ENCODE data around the gene PIEZO1. TPM values are rescaled to one million over a fixed set of nuclear protein-coding genes. Genes with fewer than 3 reads are reported as not detected.

Gene PIEZO1
- polyA plus RNA-seq, 4 donors = 25.6 to 46.9 (median 36.0) TPM

DNA sequence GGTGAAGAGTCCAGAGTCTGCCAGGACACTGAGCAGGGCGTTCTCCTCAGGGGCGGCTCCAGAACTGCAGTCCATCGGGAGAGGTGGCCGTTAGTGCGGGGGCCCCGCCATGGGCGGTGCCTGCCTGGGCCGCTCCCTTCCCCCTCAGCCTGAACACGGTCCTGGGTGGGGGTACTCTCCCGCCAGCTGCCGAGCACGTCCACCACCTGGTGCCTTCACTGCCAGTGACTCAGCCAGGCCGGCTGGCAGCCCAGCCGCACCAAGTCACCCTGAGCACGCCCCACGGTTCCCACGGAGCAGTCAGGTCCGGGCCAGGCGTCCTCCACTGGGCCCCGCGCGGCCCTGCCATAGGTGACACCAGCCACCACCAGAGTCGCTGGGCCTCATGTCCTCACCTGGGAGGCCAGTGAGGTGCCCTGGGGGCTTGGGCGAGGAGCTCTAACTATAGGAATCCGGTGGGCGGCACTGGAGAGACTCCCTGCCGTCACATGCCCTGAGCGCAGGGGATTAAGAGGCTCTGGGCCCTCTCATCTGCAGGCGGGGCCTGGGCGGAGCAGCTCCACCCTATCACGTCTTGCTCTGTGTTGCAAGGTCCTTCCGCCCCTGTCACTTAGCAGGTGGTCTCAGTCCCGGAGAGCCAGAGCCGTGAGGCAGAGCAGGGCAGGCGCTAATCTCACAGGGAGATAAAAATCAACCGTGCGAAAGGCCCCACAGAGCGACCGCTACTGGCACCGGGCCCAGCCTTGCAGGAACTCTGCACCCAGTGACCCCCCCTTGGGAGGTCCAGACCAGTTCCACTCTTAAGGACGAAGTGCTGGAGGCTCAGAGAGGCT lies 14.3 kb downstream of the PIEZO1 start:
- peak in 3 of 4 donors; percentile 63 to 78 (median 75) for DNase-seq (ENCODE audit: low read depth in 4 of 4, low spot score in 3 of 4)

DNA sequence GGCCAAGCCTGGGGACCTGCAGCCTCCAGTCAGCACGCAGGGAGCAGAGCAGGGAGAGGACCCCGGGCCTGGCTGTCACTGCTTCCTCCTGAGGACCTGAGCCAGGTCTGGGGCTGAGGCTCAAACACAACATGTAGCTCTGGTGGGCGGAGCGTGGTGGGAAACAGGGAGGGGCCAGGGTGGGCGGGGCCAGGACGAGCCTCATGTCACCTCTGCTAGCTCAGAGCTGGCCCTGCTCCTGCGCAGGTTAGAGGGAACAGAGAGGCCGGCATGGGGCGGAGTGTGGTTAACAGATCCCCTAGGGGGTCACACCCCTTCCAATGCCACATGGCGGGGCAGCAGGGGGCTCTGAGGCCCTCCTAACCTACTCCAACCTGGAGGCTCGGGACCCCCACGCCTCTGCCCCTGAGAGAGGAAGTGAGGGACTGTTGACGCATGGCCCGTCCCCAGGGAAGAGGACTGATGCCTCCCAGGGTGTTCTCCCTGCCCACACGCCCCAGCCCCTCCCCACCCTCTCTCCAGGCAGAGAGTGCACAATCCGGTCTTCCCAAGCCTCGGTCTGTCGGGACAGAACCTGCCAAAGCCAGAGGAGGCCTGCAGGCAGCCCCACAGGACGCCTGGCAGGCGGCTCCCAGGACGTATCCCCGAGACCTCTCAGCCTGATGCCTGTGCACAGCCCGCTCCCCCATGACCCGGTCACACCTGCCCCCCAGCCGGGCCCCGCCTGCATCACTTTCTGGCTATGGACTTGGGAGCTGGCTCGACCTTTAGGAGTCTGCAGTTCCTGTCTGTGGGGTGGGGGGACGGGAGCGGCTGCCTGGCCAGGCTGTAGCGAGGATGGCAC lies 15.2 kb downstream of the PIEZO1 start:
- no peak for DNase-seq (ENCODE audit: low read depth in 4 of 4, low spot score in 3 of 4)

- DNase-seq (ENCODE audit: low read depth in 4 of 4, low spot score in 3 of 4) = no peak
Measured at GRCh38 chr16:88768071-88768783, 16.8 kb downstream of the PIEZO1 start.

DNA sequence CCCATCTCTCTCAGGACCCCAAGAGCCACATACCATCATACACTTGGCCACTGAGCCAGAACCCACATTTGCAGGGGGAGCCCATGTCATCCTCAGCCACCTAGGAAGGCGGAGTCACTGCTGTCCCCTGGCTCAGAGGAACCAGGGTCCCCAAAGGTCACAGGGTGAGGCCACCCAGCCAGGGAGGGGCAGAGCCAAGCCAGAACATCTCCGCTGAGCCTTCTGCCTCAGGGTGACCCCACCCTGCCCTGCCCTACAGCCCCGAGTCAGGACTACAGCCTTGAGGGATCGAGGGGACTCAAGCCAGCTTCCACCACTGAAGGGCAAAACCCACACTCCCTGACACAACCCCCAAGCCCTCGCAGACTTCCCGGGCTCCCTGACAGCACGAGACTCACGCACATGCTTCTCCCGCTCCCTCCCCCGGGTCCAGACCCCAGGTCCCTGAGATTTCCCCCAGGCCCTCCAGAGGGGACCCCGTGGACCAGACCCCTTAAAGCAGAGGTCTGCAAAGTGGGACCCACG lies 17.4 kb downstream of the PIEZO1 start:
- DNase-seq (ENCODE audit: low read depth in 4 of 4, low spot score in 3 of 4) = no peak

- DNase-seq (ENCODE audit: low read depth in 4 of 4, low spot score in 3 of 4) = no peak
Measured at GRCh38 chr16:88766975-88767374, 18.0 kb downstream of the PIEZO1 start.

GRCh38 chr16:88764913-88765349 lies 20.1 kb downstream of the PIEZO1 start:
- no peak for DNase-seq (ENCODE audit: low read depth in 4 of 4, low spot score in 3 of 4)

- no peak for DNase-seq (ENCODE audit: low read depth in 4 of 4, low spot score in 3 of 4)
Measured at GRCh38 chr16:88764080-88764479, 20.9 kb downstream of the PIEZO1 start.

DNA sequence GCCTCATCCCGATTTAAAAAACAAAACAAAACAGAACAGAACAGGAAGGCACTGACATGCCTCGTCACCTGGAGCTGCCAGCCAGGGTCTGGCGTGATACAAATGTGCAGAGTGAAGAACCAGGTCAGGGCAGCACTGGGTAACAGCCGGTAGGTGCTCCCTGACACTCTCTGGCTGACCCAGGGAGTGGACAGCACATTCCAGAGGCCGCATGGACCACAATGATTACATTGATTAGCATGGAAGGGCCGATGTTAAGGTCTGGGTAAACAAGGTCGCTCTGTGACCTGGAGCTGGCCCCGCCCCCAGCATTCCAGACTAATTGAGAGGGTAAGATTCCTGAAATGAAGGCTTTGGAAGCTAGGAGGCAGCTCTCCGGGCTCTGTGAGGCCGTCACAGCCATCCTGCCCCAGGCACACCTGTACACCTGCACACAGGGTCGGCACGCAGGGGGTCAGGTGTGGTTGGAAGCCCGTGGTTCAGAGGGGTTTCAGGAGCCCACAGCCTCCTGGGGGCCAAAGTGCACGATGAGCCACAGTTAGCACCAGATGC lies 21.4 kb downstream of the PIEZO1 start:
- no peak for DNase-seq (ENCODE audit: low read depth in 4 of 4, low spot score in 3 of 4)

DNA sequence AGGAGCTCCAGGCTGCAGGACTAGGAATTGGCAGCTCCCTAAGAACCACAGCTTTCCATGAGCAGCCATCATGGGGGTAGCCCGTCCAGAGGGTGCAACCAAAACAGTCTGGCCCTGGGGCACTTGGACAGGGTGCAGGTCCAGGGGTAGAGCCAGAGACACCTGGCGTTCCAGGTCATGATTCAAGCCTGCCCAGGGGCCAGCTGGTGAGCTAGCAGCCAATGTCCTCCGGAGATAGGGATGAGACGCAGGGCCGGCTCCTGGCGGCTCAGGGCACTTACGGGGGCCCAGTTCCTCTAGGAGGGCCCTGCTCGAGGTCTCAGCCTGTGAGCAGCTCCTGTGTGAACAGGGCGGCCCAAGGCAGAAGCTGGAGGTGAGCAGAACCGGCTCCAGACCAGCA lies 22.1 kb downstream of the PIEZO1 start:
- no peak for DNase-seq (ENCODE audit: low read depth in 4 of 4, low spot score in 3 of 4)

DNA sequence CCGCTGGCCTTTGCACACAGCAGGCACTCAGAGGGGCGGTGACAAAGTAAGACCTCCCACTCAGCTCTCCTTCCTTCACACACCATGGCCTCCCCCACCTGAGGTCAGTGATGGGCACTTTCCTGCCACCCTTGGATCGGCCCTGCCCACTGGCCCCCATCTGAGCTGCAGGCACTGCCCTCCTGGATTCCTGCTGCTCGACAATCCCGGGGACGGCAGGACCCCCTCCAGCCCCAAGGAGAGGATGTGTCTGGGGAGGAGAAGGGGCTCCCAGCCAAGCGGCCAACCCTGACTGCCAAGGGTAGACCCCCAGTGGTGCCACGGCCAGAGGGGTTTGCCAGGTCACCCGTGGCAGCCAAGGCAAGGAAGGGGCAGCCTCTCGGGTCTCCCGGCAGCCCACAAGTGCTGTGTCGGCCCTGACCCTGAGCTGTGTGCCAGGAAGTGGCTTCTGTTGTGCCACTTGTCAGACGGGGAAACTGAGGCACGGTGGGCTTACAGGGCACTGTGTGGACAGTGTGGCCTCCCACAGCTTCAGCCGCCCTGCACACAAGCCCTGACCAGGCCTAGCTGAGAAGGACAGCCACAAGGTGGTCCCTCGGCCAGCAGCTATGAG lies 22.7 kb downstream of the PIEZO1 start:
- DNase-seq (ENCODE audit: low read depth in 4 of 4, low spot score in 3 of 4) = no peak

DNA sequence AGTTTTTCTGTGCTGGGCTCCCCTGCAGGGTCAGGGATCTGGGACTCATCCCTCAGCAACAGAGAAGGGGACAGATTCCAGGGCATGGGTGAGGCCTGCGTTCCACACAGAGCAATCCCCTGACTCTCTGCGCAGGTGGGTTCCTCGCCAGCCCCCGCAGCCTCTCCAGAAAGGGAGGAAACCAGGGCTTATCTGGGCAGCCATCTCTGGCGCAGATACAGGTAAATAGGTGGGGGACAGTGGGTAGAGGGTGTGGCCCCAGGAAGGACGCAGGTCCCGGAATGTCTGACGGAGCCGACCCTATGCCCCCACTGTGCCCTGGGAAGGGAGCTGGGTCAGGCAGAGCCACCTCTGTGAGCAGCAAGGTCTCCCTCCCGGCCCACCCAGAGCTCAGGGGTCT lies 23.2 kb downstream of the PIEZO1 start:
- no peak for DNase-seq (ENCODE audit: low read depth in 4 of 4, low spot score in 3 of 4)

- DNase-seq (ENCODE audit: low read depth in 4 of 4, low spot score in 3 of 4) = no peak
Measured at GRCh38 chr16:88761143-88761534, 23.9 kb downstream of the PIEZO1 start.

DNA sequence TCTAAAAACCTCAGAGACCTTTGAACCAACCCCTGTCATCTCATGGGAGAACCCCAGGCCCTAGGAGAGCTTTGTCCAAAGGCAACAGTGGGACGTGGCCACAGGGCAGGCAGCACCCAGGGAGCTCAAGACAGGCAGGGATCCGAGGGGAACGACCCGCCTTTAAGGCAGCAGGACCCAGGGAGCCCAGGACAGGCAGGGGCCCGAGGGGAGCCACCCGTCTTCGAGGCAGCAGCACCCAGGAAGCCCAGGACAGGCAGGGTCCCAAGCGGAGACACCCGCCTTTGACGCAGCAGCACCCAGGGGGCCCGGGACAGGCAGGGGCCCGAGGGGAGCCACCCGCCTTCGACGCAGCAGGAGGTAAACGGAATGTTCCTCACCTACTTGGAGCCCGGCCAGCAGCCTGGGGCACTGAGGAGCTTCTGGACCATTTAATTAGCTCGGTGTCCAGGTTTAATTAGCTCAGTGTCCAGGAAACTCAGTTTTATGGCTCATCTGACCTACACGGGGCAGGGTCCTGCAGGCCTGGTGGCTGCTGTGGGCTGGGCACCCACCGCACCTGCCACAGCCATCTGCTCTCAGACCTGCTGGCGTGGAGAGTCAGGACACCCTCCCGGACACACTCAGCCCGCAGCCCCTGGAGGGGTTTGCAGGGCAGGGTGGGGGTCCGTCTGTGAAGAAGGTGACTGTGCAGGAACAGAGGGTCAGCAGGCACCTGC lies 24.4 kb downstream of the PIEZO1 start:
- DNase-seq (ENCODE audit: low read depth in 4 of 4, low spot score in 3 of 4) = no peak

- DNase-seq (ENCODE audit: low read depth in 4 of 4, low spot score in 3 of 4) = no peak
Measured at GRCh38 chr16:88759976-88760350, 25.1 kb downstream of the PIEZO1 start.

DNA sequence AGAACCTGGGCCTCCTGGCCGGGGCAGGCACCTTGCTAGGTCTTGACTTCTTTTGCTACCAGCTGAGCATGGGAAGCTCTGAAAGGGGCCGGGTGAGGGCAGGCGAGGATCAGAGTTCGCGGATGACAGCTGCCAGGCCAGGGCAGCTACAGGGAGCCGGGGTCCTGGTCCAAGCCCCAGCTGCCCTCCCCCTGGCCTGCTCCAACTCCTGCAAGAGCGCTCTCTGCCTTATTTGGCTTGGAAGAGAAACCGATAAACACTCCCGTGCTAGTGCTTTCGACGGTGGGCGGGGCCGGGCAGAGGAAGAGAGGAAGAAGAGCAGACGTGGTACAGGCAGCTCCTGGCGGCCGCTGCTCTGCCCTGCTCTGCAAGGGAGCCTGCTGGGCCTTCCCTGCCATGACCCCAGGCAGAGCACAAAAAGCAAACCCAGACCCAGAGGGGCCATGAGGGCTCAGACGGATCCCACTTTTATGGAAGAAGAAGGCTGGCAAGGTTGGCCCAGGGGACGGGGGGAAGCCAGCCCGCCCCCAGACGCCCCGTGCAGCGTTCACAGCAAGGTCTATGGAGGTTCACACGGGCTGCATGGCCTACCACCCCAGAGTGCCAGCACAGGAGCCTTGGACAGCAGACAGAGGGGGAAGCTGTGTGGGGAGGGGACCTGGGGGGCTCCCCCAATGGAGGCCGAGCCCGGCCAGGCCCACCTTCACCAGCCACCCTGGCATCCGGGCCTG lies 25.6 kb downstream of the PIEZO1 start:
- DNase-seq (ENCODE audit: low read depth in 4 of 4, low spot score in 3 of 4) = no peak

- DNase-seq (ENCODE audit: low read depth in 4 of 4, low spot score in 3 of 4) = no peak
Measured at GRCh38 chr16:88758944-88759244, 26.1 kb downstream of the PIEZO1 start.

- no peak for DNase-seq (ENCODE audit: low read depth in 4 of 4, low spot score in 3 of 4)
Measured at GRCh38 chr16:88758227-88758943, 26.6 kb downstream of the PIEZO1 start.

GRCh38 chr16:88755745-88756443 lies 29.1 kb downstream of the PIEZO1 start:
- no peak for DNase-seq (ENCODE audit: low read depth in 4 of 4, low spot score in 3 of 4)

Measured in left renal pelvis (tissue), 4 donors.